ENCODE results near the gene ZCCHC24. TPM values are rescaled to one million over a fixed set of nuclear protein-coding genes. Genes with fewer than 3 reads are reported as not detected.

The ZCCHC24 gene
- total RNA-seq, 2 experiments from 2014 or later: 0.67 to 0.85 TPM

- no peaks in the 10 kb centered on the region for H3K27me3 ChIP-seq (ENCODE audit: control insufficient read depth in 1 of 2, insufficient read depth in 2 of 2, low read length in 2 of 2)
- TF ChIP-seq, protein P1, sequence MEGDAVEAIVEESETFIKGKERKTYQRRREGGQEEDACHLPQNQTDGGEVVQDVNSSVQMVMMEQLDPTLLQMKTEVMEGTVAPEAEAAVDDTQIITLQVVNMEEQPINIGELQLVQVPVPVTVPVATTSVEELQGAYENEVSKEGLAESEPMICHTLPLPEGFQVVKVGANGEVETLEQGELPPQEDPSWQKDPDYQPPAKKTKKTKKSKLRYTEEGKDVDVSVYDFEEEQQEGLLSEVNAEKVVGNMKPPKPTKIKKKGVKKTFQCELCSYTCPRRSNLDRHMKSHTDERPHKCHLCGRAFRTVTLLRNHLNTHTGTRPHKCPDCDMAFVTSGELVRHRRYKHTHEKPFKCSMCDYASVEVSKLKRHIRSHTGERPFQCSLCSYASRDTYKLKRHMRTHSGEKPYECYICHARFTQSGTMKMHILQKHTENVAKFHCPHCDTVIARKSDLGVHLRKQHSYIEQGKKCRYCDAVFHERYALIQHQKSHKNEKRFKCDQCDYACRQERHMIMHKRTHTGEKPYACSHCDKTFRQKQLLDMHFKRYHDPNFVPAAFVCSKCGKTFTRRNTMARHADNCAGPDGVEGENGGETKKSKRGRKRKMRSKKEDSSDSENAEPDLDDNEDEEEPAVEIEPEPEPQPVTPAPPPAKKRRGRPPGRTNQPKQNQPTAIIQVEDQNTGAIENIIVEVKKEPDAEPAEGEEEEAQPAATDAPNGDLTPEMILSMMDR (IDR thresholded peaks at IDR 0.05): no peak
- Mint-ChIP-seq H3K27me3 (no peaks in the 10 kb centered on the region), H3K4me1 (ENCODE audit: low read depth) (peaks cover 10% of the 10 kb centered on the region), H3K27ac (no peak overlapping the region), H3K4me3 (no peak overlapping the region), H3K9me3 (no peaks in the 10 kb centered on the region), H3K36me3 (ENCODE audit: low read depth) (no peaks in the 10 kb centered on the region)
- H3K4me1 ChIP-seq (ENCODE audit: insufficient read depth, low read length): peaks cover 5% of the 10 kb centered on the region
- POLR2A ChIA-PET: no interaction called here
- intact Hi-C loops (cut with DNase I, micrococcal nuclease): no loop called here
- no peak overlapping the region for H3K27ac ChIP-seq (ENCODE audit: low read depth in 1 of 2, low read length in 2 of 2)
- no peaks in the 10 kb centered on the region for H3K36me3 ChIP-seq (ENCODE audit: insufficient read depth, low read length)
- no peak for DNase-seq
- CTCF ChIA-PET: no interaction called here
- H3K4me3 ChIP-seq (ENCODE audit: low read length): no peak overlapping the region
- no peak for ATAC-seq (ENCODE audit: poor library complexity)
- peaks cover 0 to 6% of the 10 kb centered on the region in 2 experiments for H3K9me3 ChIP-seq (ENCODE audit: control insufficient read depth in 1 of 2, insufficient read depth in 1 of 2, low read length in 2 of 2)
Measured at GRCh38 chr10:79336739-79337138, 108.7 kb downstream of the ZCCHC24 start.

DNA sequence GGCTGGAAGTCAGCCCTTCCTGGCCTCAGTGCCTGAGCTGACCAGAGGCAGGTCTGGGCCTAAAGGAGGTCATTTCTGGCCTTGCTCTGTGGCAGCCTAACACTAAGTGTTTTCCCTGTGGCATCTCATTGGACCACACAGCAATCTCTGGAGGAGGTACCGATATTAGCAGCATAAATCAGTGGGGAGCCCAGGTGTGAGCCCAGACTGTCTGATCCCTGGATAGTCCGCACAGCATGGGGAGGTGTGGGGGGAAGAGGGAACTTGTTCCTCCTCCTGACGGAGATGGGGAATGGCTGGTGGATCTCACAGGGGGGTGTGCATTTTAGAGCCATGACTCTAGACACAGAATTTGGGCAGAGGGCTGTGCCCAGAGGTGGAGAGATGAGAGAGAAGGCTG is 109.1 kb downstream of the ZCCHC24 start:
- Histone ChIP-seq H3K4me3 (ENCODE audit: low read length) (no peak overlapping the region), H3K9me3 (ENCODE audit: control insufficient read depth in 1 of 2, insufficient read depth in 1 of 2, low read length in 2 of 2) (peaks cover 0 to 6% of the 10 kb centered on the region in 2 experiments), H3K36me3 (ENCODE audit: insufficient read depth, low read length) (no peaks in the 10 kb centered on the region), H3K27me3 (ENCODE audit: control insufficient read depth in 1 of 2, insufficient read depth in 2 of 2, low read length in 2 of 2) (no peaks in the 10 kb centered on the region), H3K27ac (ENCODE audit: low read depth in 1 of 2, low read length in 2 of 2) (no peak overlapping the region), H3K4me1 (ENCODE audit: insufficient read depth, low read length) (peaks cover 9% of the 10 kb centered on the region)
- Mint-ChIP-seq H3K36me3 (ENCODE audit: low read depth) (no peaks in the 10 kb centered on the region), H3K27ac (no peak overlapping the region), H3K9me3 (no peaks in the 10 kb centered on the region), H3K4me3 (no peak overlapping the region), H3K4me1 (ENCODE audit: low read depth) (peaks cover 14% of the 10 kb centered on the region), H3K27me3 (no peaks in the 10 kb centered on the region)
- ChIA-PET POLR2A (no interaction called here), CTCF (no interaction called here)
- ATAC-seq (ENCODE audit: poor library complexity) (no peak), DNase-seq (no peak)
- TF ChIP-seq, protein P1 (IDR thresholded peaks at IDR 0.05): no peak
- intact Hi-C loops (cut with DNase I, micrococcal nuclease): no loop called here

DNA sequence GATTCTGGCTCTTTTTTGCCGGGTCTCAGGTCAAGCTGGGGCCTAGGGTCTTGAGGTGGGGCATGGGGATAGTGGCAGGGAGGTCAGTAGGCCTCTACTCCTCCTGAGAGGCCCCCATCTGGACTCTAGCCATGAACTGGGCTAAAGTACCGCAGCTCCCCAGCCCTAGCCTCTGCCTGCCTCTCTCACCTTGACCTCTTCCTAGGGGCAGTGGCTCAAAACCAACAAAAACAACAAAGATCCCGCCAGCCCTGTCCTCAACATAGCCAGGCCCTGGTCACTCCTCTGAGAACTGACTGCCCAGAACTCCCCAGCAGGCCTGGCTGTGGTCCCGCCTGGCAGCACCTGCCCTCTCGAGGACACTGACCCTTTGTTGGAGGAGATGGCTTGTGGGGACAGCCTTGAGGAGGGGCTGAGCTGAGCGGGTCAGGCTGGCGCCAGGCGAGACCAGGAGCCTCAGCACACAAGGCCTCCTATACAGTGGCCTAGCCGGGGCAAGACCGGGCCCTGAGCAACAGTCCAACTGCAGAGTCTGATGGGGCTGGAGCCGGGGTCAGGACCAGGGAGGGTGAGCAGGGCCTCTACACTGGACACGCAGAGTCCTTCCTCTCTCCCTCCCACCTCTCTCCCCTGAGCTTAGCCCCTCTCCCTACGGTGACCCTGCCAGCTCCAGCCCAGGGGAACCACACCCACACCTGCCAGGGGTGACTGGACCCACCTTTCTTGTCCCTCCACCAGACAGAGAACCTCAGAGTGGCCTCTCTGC is 109.8 kb downstream of the ZCCHC24 start:
- H3K27me3 ChIP-seq (ENCODE audit: control insufficient read depth in 1 of 2, insufficient read depth in 2 of 2, low read length in 2 of 2): no peaks in the 10 kb centered on the region
- Mint-ChIP-seq H3K4me1 (ENCODE audit: low read depth) (peaks cover 18% of the 10 kb centered on the region), H3K36me3 (ENCODE audit: low read depth) (no peaks in the 10 kb centered on the region), H3K4me3 (no peak overlapping the region), H3K27ac (no peak overlapping the region), H3K27me3 (no peaks in the 10 kb centered on the region), H3K9me3 (no peaks in the 10 kb centered on the region)
- no peak overlapping the region for H3K27ac ChIP-seq (ENCODE audit: low read depth in 1 of 2, low read length in 2 of 2)
- intact Hi-C loops (cut with DNase I, micrococcal nuclease): no loop called here
- no peak overlapping the region for H3K4me3 ChIP-seq (ENCODE audit: low read length)
- no peak for ATAC-seq (ENCODE audit: poor library complexity)
- TF ChIP-seq, protein P1 (IDR thresholded peaks at IDR 0.05): no peak
- no peaks in the 10 kb centered on the region for H3K36me3 ChIP-seq (ENCODE audit: insufficient read depth, low read length)
- CTCF ChIA-PET: no interaction called here
- H3K4me1 ChIP-seq (ENCODE audit: insufficient read depth, low read length): peaks cover 15% of the 10 kb centered on the region
- DNase-seq: no peak
- peaks cover 0 to 6% of the 10 kb centered on the region in 2 experiments for H3K9me3 ChIP-seq (ENCODE audit: control insufficient read depth in 1 of 2, insufficient read depth in 1 of 2, low read length in 2 of 2)
- POLR2A ChIA-PET: interaction anchor here (1.9 kb wide), 1 partner anchor 12 kb away, joined by 5 read pairs; no protein-coding TSS in a partner anchor

Data from CD4-positive, alpha-beta T cell (primary cell).